A549 (cell line): Measurements from ENCODE around the gene ZSCAN25. TPM values are rescaled to one million over a fixed set of nuclear protein-coding genes. Genes with fewer than 3 reads are reported as not detected.

ENCODE experiments used
- ATAC-seq, 2 experiments: fragments of 200-7000 bp in 1 of 2; fragments of >200 bp in 1 of 2; cut with Nextera tagmentation in 1 of 2; cut with Tn5 transposase in 1 of 2; 3 replicates each; pipeline versions ENCODE4 v1.8.0 to v1.9.1; 2018 to 2020; ENCODE audit warnings: mild to moderate bottlenecking in 1 of 2, moderate library complexity in 1 of 2
- CTCF ChIA-PET: fragments of 300-600 bp; sonication (Branson Sonifier 250); formaldehyde crosslinking; extraction: SDS; loops from one replicate; lab custom pipeline; 2021; ENCODE audit warnings: antibody characterized with exemption, inconsistent platforms; lab: Yijun Ruan, JAX
- POLR2A ChIA-PET: fragments of 350-600 bp; formaldehyde crosslinking; extraction: SDS; loops from one replicate; lab custom pipeline; 2021; ENCODE audit warnings: antibody characterized with exemption, inconsistent platforms; lab: Yijun Ruan, JAX
- DNase-seq, 2 experiments: peaks; one replicate each; pipeline versions ENCODE4 v3.0.0 to v3.0.0-alpha.2; 2011 to 2016; ENCODE audit warnings: low read depth in 1 of 2, low spot score in 1 of 2
- FAIRE-seq: peaks from 2 replicates; lab custom pipeline; 2011; peaks lifted over from hg19 to GRCh38; lab: Jason Lieb, UNC
- H3K27ac ChIP-seq, 2 experiments: fragments of >200 bp; sonication (Bioruptor Twin); formaldehyde crosslinking; 3 replicates each; pipeline ENCODE4 v1.5.1; 2016 to 2017
- H3K4me1 ChIP-seq: fragments of >200 bp; sonication (Bioruptor Twin); formaldehyde crosslinking; 3 replicates; pipeline ENCODE4 v1.6.1; 2016
- H3K4me2 ChIP-seq: fragments of >200 bp; sonication (Bioruptor Twin); formaldehyde crosslinking; 3 replicates; pipeline ENCODE4 v1.6.1; 2016
- H3K4me3 ChIP-seq: fragments of >200 bp; sonication (Bioruptor Twin); formaldehyde crosslinking; 3 replicates; pipeline ENCODE4 v1.5.1; 2016
- H3K9me3 ChIP-seq: fragments of >200 bp; sonication (Bioruptor Twin); formaldehyde crosslinking; 3 replicates; pipeline ENCODE4 v1.6.1; 2016
- ATOH8 ChIP-seq: fragments of 250-450 bp; sonication (Bioruptor Pico); IDR thresholded peaks from 2 replicates; pipeline ENCODE4 v1.5.0; 2020; ENCODE audit warnings: low read depth, mild to moderate bottlenecking, moderate library complexity
- CHD2 ChIP-seq: fragments of 150-350 bp; IDR thresholded peaks from 2 replicates; pipeline ENCODE4 v1.6.1; 2014; ENCODE audit warnings: low read length; ENCODE audit not compliant: partially characterized antibody
- CHD4 ChIP-seq: fragments of 200-600 bp; sonication (generic); IDR thresholded peaks from 2 replicates; pipeline ENCODE4 v1.6.1; 2016; ENCODE audit warnings: antibody characterized with exemption, mild to moderate bottlenecking, borderline replicate concordance
- CTCF ChIP-seq: fragments of >200 bp; sonication (Bioruptor Twin); formaldehyde crosslinking; IDR thresholded peaks from 3 replicates; pipeline ENCODE4 v1.5.1; 2016
- EHF ChIP-seq: fragments of 250-450 bp; sonication (Bioruptor Pico); IDR thresholded peaks from 2 replicates; pipeline ENCODE4 v1.5.0; 2020; ENCODE audit warnings: mild to moderate bottlenecking
- FOXS1 ChIP-seq: fragments of 250-450 bp; sonication (Bioruptor Pico); IDR thresholded peaks from 2 replicates; pipeline ENCODE4 v1.5.0; 2020; ENCODE audit warnings: mild to moderate bottlenecking, moderate library complexity
- HMGXB4 ChIP-seq: fragments of 250-450 bp; sonication (Bioruptor Pico); IDR thresholded peaks from 2 replicates; pipeline ENCODE4 v1.5.0; 2021; ENCODE audit warnings: mild to moderate bottlenecking, moderate library complexity, borderline replicate concordance
- HOXB5 ChIP-seq: fragments of 250-450 bp; sonication (Bioruptor Pico); IDR thresholded peaks from 2 replicates; pipeline ENCODE4 v1.5.0; 2020; ENCODE audit warnings: mild to moderate bottlenecking, moderate library complexity
- KDM1A ChIP-seq: fragments of 200-600 bp; sonication (generic); IDR thresholded peaks from 2 replicates; pipeline ENCODE4 v1.6.1; 2016; ENCODE audit warnings: low read depth, mild to moderate bottlenecking
- KDM5A ChIP-seq: fragments of 200-600 bp; sonication (generic); IDR thresholded peaks from 2 replicates; pipeline ENCODE4 v1.6.1; 2016; ENCODE audit warnings: antibody characterized with exemption, mild to moderate bottlenecking
- MAZ ChIP-seq: fragments of 150-350 bp; IDR thresholded peaks from 2 replicates; pipeline ENCODE4 v1.6.1; 2014; ENCODE audit warnings: antibody characterized with exemption, low read depth, low read length, borderline replicate concordance
- MYC ChIP-seq: IDR thresholded peaks from 2 replicates; pipeline ENCODE4 v1.6.1; 2012; ENCODE audit warnings: mild to moderate bottlenecking, inconsistent platforms, low read length, improper control_type of control experiment, borderline replicate concordance
- POLR2A ChIP-seq: IDR thresholded peaks from 2 replicates; pipeline ENCODE4 v1.6.1; 2012; ENCODE audit warnings: mild to moderate bottlenecking, low read length
- RAD21 ChIP-seq, 2 experiments: fragments of >200 bp in 1 of 2; sonication (Bioruptor Twin) in 1 of 2; formaldehyde crosslinking in 1 of 2; IDR thresholded peaks in 1 of 2; conservative IDR thresholded peaks in 1 of 2; 2 replicates in 1 of 2; 3 replicates in 1 of 2; pipeline ENCODE4 v1.6.1; 2012 to 2018; ENCODE audit warnings: inconsistent platforms in 1 of 2
- RNF2 ChIP-seq: fragments of 200-600 bp; sonication (generic); IDR thresholded peaks from 2 replicates; pipeline ENCODE4 v1.6.1; 2016; ENCODE audit warnings: low read depth, mild to moderate bottlenecking, antibody characterized with exemption, moderate library complexity, borderline replicate concordance
- SMC3 ChIP-seq: fragments of >200 bp; sonication (Bioruptor Twin); formaldehyde crosslinking; IDR thresholded peaks from 3 replicates; pipeline ENCODE4 v1.6.1; 2018; ENCODE audit warnings: inconsistent platforms
- ZSCAN20 ChIP-seq: fragments of 250-450 bp; sonication (Bioruptor Pico); IDR thresholded peaks from 2 replicates; pipeline ENCODE4 v1.8.0; 2022; ENCODE audit warnings: mild to moderate bottlenecking, moderate library complexity
- WGBS: methylation state at CpG from one replicate; pipeline ENCODE4 v1.1.6; 2017; ENCODE audit errors: missing lambda C conversion rate; 5-methylcytosine and 5-hydroxymethylcytosine counted together
- polyA plus RNA-seq, 4 experiments: library from polyadenylated mRNA; depleted of rRNA in 3 of 4; stranded (reverse); fragments of >200 nt; fragmentation: RNase III in 1 of 4; extraction: RNeasy Plus Mini Kit Qiagen cat#74134 plus additional on column Dnase treatment in 1 of 4; gene quantifications; 2 replicates in 3 of 4; 3 replicates in 1 of 4; pipeline ENCODE4 v1.2.3, GENCODE V29; 2011 to 2017
- TF ChIP-seq, protein P1 (sequence below): IDR thresholded peaks from 2 replicates; pipeline ENCODE4 v1.6.1; 2012; ENCODE audit warnings: low read depth, borderline replicate concordance
- TF ChIP-seq, protein P2 (sequence below): fragments of 150-350 bp; IDR thresholded peaks from 2 replicates; pipeline ENCODE4 v1.6.1; 2014; ENCODE audit warnings: low read depth, mild to moderate bottlenecking, low read length
- TF ChIP-seq, protein P3 (sequence below): IDR thresholded peaks from 2 replicates; pipeline ENCODE4 v1.6.1; 2012
- TF ChIP-seq, protein P4 (sequence below): fragments of 200-600 bp; sonication (generic); IDR thresholded peaks from 2 replicates; pipeline ENCODE4 v1.6.1; 2016; ENCODE audit warnings: antibody characterized with exemption, mild to moderate bottlenecking, moderate library complexity

Gene ZSCAN25
- polyA plus RNA-seq, 2 of the 4 experiments (the other 2 are of a cell fraction), result 7.5 to 9.3 TPM

DNA sequence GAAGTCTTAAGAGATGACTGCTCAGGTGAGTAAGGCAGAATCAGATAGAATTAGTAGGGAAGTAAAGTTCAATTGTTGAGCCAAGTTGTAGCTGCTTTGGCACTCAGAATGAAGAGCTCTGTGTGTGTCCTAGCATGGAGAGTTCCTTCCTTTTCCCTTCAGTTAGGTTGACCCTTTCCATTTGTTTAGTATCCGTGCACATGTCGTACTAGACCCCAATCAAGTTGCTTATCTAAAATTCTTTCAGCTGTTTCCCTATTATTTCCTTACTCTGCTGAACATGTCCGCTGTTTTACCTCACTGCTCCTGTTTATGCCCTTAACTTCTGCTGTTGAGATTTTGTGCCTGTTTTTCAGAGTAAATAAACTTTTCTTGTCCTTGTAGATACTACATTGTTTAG, 45.0 kb upstream of the ZSCAN25 start:
- 94% methylated on average over 3 of the region's 3 CpGs for WGBS
- FAIRE-seq, result no peak
- Histone ChIP-seq H3K4me2 (no peak overlapping the region), H3K4me3 (no peak overlapping the region), H3K9me3 (no peaks in the 10 kb centered on the region), H3K27ac (no peak overlapping the region), H3K4me1 (no peaks in the 10 kb centered on the region)
- TF ChIP-seq MYC, result no peak
- DNase-seq, result no peak
- ATAC-seq, result no peak
- ChIA-PET POLR2A (no interaction called here), CTCF (interaction anchor here (0.9 to 2.2 kb wide), 3 partner anchors 14 to 122 kb away, joined by 3 to 4 read pairs (median 4); no protein-coding TSS in a partner anchor)

DNA sequence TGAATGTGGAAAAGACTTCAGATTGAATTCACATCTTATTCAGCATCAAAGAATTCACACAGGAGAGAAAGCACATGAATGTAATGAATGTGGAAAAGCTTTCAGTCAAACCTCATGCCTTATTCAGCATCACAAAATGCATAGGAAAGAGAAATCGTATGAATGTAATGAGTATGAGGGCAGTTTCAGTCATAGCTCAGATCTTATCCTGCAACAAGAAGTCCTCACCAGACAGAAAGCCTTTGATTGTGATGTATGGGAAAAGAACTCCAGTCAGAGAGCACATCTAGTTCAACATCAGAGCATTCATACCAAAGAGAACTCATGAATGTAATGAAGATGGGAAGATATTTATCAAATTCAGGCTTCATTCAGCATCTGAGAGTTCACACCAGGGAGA, 43.5 kb upstream of the ZSCAN25 start:
- no peak for DNase-seq
- no peak for FAIRE-seq
- Histone ChIP-seq H3K9me3 (no peaks in the 10 kb centered on the region), H3K4me2 (no peak overlapping the region), H3K4me3 (no peak overlapping the region), H3K4me1 (no peaks in the 10 kb centered on the region), H3K27ac (no peak overlapping the region)
- ChIA-PET POLR2A (no interaction called here), CTCF (no interaction called here)
- no peak for ATAC-seq
- WGBS, result 92% methylated on average over 1 of the region's 1 CpG
- no peak for TF ChIP-seq ATOH8 (CRISPR knock-in tag)
- no peak for TF ChIP-seq CHD4
- no peak for TF ChIP-seq CHD2
- no peak for TF ChIP-seq HOXB5
- TF ChIP-seq RAD21 (conservative IDR thresholded peaks at IDR 0.05 in 1 of 2, IDR thresholded peaks at IDR 0.05 in 1 of 2), result no peak
- no peak for TF ChIP-seq SMC3
- no peak for TF ChIP-seq EHF (CRISPR knock-in tag)
- no peak for TF ChIP-seq RNF2
- TF ChIP-seq, protein P1, sequence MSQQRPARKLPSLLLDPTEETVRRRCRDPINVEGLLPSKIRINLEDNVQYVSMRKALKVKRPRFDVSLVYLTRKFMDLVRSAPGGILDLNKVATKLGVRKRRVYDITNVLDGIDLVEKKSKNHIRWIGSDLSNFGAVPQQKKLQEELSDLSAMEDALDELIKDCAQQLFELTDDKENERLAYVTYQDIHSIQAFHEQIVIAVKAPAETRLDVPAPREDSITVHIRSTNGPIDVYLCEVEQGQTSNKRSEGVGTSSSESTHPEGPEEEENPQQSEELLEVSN, result no peak
- no peak for TF ChIP-seq CTCF
- TF ChIP-seq, protein P2, sequence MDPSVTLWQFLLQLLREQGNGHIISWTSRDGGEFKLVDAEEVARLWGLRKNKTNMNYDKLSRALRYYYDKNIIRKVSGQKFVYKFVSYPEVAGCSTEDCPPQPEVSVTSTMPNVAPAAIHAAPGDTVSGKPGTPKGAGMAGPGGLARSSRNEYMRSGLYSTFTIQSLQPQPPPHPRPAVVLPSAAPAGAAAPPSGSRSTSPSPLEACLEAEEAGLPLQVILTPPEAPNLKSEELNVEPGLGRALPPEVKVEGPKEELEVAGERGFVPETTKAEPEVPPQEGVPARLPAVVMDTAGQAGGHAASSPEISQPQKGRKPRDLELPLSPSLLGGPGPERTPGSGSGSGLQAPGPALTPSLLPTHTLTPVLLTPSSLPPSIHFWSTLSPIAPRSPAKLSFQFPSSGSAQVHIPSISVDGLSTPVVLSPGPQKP, result no peak
- TF ChIP-seq, protein P3, sequence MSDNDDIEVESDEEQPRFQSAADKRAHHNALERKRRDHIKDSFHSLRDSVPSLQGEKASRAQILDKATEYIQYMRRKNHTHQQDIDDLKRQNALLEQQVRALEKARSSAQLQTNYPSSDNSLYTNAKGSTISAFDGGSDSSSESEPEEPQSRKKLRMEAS, result no peak
- TF ChIP-seq ZSCAN20 (CRISPR knock-in tag), result no peak
- TF ChIP-seq, protein P4, sequence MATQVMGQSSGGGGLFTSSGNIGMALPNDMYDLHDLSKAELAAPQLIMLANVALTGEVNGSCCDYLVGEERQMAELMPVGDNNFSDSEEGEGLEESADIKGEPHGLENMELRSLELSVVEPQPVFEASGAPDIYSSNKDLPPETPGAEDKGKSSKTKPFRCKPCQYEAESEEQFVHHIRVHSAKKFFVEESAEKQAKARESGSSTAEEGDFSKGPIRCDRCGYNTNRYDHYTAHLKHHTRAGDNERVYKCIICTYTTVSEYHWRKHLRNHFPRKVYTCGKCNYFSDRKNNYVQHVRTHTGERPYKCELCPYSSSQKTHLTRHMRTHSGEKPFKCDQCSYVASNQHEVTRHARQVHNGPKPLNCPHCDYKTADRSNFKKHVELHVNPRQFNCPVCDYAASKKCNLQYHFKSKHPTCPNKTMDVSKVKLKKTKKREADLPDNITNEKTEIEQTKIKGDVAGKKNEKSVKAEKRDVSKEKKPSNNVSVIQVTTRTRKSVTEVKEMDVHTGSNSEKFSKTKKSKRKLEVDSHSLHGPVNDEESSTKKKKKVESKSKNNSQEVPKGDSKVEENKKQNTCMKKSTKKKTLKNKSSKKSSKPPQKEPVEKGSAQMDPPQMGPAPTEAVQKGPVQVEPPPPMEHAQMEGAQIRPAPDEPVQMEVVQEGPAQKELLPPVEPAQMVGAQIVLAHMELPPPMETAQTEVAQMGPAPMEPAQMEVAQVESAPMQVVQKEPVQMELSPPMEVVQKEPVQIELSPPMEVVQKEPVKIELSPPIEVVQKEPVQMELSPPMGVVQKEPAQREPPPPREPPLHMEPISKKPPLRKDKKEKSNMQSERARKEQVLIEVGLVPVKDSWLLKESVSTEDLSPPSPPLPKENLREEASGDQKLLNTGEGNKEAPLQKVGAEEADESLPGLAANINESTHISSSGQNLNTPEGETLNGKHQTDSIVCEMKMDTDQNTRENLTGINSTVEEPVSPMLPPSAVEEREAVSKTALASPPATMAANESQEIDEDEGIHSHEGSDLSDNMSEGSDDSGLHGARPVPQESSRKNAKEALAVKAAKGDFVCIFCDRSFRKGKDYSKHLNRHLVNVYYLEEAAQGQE, result no peak
- no peak for TF ChIP-seq KDM5A
- TF ChIP-seq POLR2A, result no peak
- TF ChIP-seq HMGXB4 (CRISPR knock-in tag), result no peak
- no peak for TF ChIP-seq FOXS1 (CRISPR knock-in tag)
- TF ChIP-seq KDM1A, result no peak
- no peak for TF ChIP-seq MAZ
